NCI-H345 treated with DMSO at 0.1 percent for 48 hours (cell line): Measurements from ENCODE around the gene PKIG.
"Not testable (repeated sequence)": the region's sequence is repeated elsewhere in the genome, so short reads cannot be mapped to it uniquely, and the experiment has no call there.

Source experiments
- DNase-seq: peaks from one replicate; lab custom pipeline; 2025; ENCODE audit not compliant: unreplicated experiment; lab: John Stamatoyannopoulos, UW

PKIG gene

GRCh38 chr20:44582311-44583025 is at the start of gene PKIG:
Gene PKIG, plus strand, starts transcription at chr20:44582579. Its CDS starts 31,978 bp downstream, at chr20:44614557.
- DNase-seq = no peak

GRCh38 chr20:44532981-44533331 is 49.4 kb upstream of the PKIG start:
- peak; percentile 0 for DNase-seq

- DNase-seq = no peak
Measured at GRCh38 chr20:44533928-44534327, 48.5 kb upstream of the PKIG start.

- DNase-seq = no peak
Measured at GRCh38 chr20:44536175-44536574, 46.2 kb upstream of the PKIG start.

- DNase-seq = no peak
Measured at GRCh38 chr20:44537993-44538392, 44.4 kb upstream of the PKIG start.

- DNase-seq = no peak
Measured at GRCh38 chr20:44540834-44541233, 41.5 kb upstream of the PKIG start.

- DNase-seq = no peak
Measured at GRCh38 chr20:44541992-44542391, 40.4 kb upstream of the PKIG start.

- DNase-seq = no peak
Measured at GRCh38 chr20:44542890-44543289, 39.5 kb upstream of the PKIG start.

GRCh38 chr20:44543358-44543757 is 39.0 kb upstream of the PKIG start:
- no peak for DNase-seq

- no peak for DNase-seq
Measured at GRCh38 chr20:44544263-44544662, 38.1 kb upstream of the PKIG start.

- DNase-seq = no peak
Measured at GRCh38 chr20:44547419-44547818, 35.0 kb upstream of the PKIG start.

- no peak for DNase-seq
Measured at GRCh38 chr20:44549123-44549522, 33.3 kb upstream of the PKIG start.

- no peak for DNase-seq
Measured at GRCh38 chr20:44552050-44552449, 30.3 kb upstream of the PKIG start.

- DNase-seq = no peak
Measured at GRCh38 chr20:44552568-44552949, 29.8 kb upstream of the PKIG start.

- peak; percentile 40 for DNase-seq
Measured at GRCh38 chr20:44552950-44553908, 29.1 kb upstream of the PKIG start.

GRCh38 chr20:44559302-44559701 is 23.1 kb upstream of the PKIG start:
- DNase-seq = no peak

- DNase-seq = no peak
Measured at GRCh38 chr20:44560229-44560628, 22.1 kb upstream of the PKIG start.

GRCh38 chr20:44560818-44561217 is 21.6 kb upstream of the PKIG start:
- DNase-seq = not testable (repeated sequence)

GRCh38 chr20:44561876-44562275 is 20.5 kb upstream of the PKIG start:
- no peak for DNase-seq

GRCh38 chr20:44566018-44566417 is 16.4 kb upstream of the PKIG start:
- DNase-seq = no peak

GRCh38 chr20:44566811-44567210 is 15.6 kb upstream of the PKIG start:
- no peak for DNase-seq

GRCh38 chr20:44570367-44570766 is 12.0 kb upstream of the PKIG start:
- DNase-seq = no peak
